ENCODE data around the gene ASPDH. TPM values are rescaled to one million over a fixed set of nuclear protein-coding genes. Genes with fewer than 3 reads are reported as not detected.

The ASPDH gene
- polyA plus RNA-seq, 2 of the 4 experiments (the other 2 are of a cell fraction): not detected

DNA sequence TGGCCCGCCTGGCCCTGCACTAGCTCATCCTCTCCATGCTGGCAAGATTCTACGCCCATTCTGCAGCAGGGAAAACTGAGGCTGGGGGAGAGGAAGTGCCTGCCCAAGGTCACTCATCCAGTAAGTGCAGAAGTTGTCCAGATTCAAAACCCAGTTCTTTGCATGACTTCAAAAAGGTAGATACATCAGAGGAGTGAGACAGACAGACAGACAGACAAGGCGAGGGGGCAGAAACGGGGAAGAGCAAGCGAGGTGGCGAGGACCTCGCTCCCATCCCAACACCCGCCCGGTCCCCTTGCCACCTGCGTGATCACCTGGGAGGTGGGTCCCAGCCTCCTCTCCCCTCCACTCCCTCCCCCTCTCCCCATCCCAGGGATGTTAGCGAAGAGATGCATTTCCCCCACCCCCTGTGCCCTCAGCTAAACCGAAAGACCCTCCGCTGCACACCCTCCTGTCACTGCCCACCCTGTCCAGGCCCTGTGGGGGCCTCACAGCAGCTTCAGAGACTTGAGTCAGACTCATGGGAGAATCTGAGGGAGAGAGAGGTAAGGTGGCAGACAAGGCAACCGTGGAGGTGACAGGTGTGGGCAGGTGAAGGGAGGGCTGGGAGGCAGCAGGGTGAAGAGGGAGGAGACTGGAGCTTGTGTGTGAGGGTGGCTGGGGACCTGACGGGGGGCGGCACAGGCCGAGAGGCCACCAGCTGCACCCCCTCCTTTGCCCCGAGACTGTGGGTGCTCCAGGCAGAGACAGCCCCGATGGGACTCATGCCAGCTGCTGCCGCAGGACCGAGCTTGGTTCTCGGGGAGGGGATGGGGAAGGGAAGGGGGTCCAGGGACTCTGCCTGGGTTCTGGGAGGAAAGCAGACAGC is 35.6 kb upstream of the ASPDH start:
- Histone ChIP-seq H3K27ac (no peak overlapping the region), H3K9me3 (no peaks in the 10 kb centered on the region), H3K4me3 (no peak overlapping the region), H3K4me1 (peaks cover 3% of the 10 kb centered on the region; the same call in 1 of the 3 replicates), H3K4me2 (no peak overlapping the region)
- DNase-seq (ENCODE audit: low read depth in 1 of 2, low spot score in 1 of 2) (no peak), FAIRE-seq (no peak), ATAC-seq (no peak)
- WGBS (ENCODE audit: missing lambda C conversion rate): 47% methylated on average over 21 of the region's 22 CpGs
- ChIA-PET CTCF (interaction anchor here (0.7 to 18.0 kb wide), 7 partner anchors 8 to 181 kb away, joined by 3 to 355 read pairs (median 4); no protein-coding TSS in a partner anchor), POLR2A (no interaction called here)
- TF ChIP-seq KDM1A (IDR thresholded peaks at IDR 0.05; ENCODE audit: low read depth) (peak; percentile 45; the same call in 1 of the 2 replicates), ESRRA (IDR thresholded peaks at IDR 0.05; ENCODE audit: borderline replicate concordance, low read length) (0 out of 2 replicates have a peak, but pooled peaks have one; percentile 57), FOSB (CRISPR knock-in tag; IDR thresholded peaks at IDR 0.05) (no peak)

DNA sequence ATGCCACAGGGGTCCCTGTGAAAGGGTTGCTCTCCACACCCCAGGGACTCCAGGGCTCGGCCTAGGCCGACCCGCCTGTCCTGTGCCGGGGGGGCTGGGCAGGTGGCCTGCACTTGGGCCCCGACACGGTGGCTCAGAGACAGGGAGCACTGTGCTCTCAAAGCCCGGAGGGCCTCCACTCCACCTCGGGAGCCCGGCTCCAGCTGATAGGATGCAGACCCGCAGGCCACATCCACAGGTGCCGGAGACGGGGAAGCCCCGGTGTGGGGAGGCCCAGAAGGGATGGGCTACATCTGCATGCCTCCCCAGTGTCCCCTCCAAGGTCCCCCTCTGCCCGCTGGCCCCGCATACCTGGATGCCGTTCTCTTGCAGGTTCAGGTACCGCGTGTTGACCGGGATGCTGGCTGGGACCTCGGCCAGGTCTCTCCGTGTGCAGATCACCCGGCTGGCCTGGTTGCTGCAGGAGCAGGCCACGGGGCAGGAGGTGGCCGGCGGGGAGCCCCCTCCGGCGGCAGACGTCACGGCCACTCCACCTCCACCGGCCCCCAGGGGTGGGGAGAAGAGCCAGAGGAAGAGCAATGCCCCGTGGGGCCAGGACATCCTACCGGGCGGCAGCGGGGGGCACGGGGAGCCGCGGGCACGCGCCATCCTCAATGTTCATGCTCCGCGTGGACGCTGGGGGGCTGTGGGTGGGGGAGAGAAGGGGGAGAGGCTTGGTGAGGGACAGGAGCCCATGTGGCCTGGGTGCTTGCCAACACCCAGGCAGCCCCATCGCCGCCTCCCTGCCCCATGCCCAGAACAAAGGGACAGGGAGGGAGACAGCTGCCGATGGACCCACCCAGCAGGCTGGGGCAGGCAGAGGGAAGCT is 34.7 kb upstream of the ASPDH start:
- no peak for FAIRE-seq
- WGBS (ENCODE audit: missing lambda C conversion rate): 59% methylated on average over 24 of the region's 45 CpGs
- CTCF ChIA-PET: interaction anchor here (1.2 to 18.0 kb wide), 5 partner anchors 9 to 228 kb away, joined by 3 to 355 read pairs (median 4); no protein-coding TSS in a partner anchor

More for the DNA sequence above, 34.7 kb upstream of the ASPDH start:
- H3K4me3 ChIP-seq: no peak overlapping the region
- no peak for ATAC-seq
- H3K4me2 ChIP-seq: no peak overlapping the region
- H3K9me3 ChIP-seq: no peaks in the 10 kb centered on the region
- POLR2A ChIA-PET: no interaction called here
- H3K27ac ChIP-seq: no peak overlapping the region
- no peak for DNase-seq (ENCODE audit: low read depth in 1 of 2, low spot score in 1 of 2)
- H3K4me1 ChIP-seq: peaks cover 3% of the 10 kb centered on the region; the same call in 1 of the 3 replicates
- TF ChIP-seq ZC3H11A (IDR thresholded peaks at IDR 0.05) (no peak), HOXB13 (CRISPR knock-in tag; IDR thresholded peaks at IDR 0.05; ENCODE audit: low read depth) (no peak), ELK1 (IDR thresholded peaks at IDR 0.05; ENCODE audit: low read depth, low read length) (no peak), JUNB (IDR thresholded peaks at IDR 0.05) (no peak), CHD4 (IDR thresholded peaks at IDR 0.05; ENCODE audit: borderline replicate concordance) (no peak), HOXA7 (CRISPR knock-in tag; IDR thresholded peaks at IDR 0.05) (no peak), NR3C1 (IDR thresholded peaks at IDR 0.05) (no peak), RARB (CRISPR knock-in tag; IDR thresholded peaks at IDR 0.05) (no peak), CEBPB (IDR thresholded peaks at IDR 0.05) (no peak), MYC (IDR thresholded peaks at IDR 0.05; ENCODE audit: borderline replicate concordance, low read length) (no peak), CTCF (IDR thresholded peaks at IDR 0.05) (no peak), JUN (IDR thresholded peaks at IDR 0.05) (no peak), EP300 (IDR thresholded peaks at IDR 0.05) (no peak), POLR2A (IDR thresholded peaks at IDR 0.05; ENCODE audit: low read length) (no peak), USF2 (IDR thresholded peaks at IDR 0.05) (no peak), GATA3 (IDR thresholded peaks at IDR 0.05; ENCODE audit: borderline replicate concordance) (no peak), KDM1A (IDR thresholded peaks at IDR 0.05; ENCODE audit: low read depth) (no peak), RNF2 (IDR thresholded peaks at IDR 0.05; ENCODE audit: borderline replicate concordance, low read depth) (no peak), HES2 (IDR thresholded peaks at IDR 0.05) (no peak)

All from A549 (cell line).